ENCODE results near the gene KATNB1. TPM values are rescaled to one million over a fixed set of nuclear protein-coding genes. Genes with fewer than 3 reads are reported as not detected.
"Not testable (repeated sequence)": the region's sequence is repeated elsewhere in the genome, so short reads cannot be mapped to it uniquely, and the experiment has no call there.

The KATNB1 gene
- total RNA-seq, 1 donor from 2014 or later: 23.4 TPM

DNA sequence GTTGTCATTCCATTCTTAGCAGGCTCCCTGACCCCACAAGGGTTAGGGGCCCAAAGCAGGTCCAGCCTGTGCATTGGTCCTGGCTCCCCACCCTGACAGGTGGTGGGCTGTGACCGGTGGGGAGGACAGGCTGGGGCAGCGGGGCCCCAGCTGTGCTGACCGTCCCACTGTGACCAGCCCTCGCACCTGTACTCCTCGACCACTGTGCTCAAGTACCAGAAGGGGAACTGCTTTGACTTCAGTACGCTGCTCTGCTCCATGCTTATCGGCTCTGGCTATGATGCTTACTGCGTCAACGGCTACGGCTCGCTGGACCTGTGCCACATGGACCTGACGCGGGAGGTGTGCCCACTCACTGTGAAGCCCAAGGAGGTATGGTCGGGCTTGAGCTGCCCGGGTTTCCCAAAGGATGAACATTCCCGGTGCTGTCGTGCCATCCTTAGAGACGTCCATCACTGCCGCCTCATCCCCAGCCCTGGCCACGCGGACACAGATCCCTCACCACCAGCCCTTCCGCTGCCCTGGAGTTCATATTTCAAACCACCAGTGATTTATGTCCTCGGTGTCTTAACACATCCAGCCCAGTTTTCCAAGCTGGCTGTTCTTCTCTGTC, 33.7 kb upstream of the KATNB1 start:
- DNase-seq (ENCODE audit: low spot score): no peak

DNA sequence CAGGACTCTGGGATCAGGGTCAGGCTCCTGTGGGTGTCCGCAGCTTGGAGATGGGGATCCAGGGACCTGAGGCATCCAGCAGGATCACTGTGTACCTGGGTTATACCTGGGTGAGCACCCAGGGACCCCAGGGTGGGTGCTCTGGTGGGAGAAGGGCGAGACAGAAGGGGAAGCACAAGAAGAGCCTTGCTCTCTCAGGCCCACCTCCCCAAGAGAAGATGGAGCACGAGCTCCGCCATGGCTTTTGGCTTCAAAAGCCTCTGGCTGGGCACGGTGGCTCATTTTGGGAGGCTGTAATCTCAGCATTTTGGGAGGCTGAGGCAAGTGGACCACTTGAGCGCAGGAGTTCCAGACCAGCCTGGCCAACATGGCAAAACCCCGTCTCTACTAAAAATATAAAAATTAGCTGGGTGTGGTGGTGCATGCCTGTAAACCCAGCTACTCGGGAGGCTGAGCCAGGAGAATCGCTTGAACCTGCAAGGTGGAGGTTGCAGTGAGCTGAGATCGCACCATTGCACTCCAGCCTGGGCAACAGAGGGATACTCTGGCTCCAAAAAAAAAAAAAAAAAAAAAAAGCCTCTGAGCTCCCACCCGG, 32.1 kb upstream of the KATNB1 start:
- DNase-seq (ENCODE audit: low spot score): no peak

DNA sequence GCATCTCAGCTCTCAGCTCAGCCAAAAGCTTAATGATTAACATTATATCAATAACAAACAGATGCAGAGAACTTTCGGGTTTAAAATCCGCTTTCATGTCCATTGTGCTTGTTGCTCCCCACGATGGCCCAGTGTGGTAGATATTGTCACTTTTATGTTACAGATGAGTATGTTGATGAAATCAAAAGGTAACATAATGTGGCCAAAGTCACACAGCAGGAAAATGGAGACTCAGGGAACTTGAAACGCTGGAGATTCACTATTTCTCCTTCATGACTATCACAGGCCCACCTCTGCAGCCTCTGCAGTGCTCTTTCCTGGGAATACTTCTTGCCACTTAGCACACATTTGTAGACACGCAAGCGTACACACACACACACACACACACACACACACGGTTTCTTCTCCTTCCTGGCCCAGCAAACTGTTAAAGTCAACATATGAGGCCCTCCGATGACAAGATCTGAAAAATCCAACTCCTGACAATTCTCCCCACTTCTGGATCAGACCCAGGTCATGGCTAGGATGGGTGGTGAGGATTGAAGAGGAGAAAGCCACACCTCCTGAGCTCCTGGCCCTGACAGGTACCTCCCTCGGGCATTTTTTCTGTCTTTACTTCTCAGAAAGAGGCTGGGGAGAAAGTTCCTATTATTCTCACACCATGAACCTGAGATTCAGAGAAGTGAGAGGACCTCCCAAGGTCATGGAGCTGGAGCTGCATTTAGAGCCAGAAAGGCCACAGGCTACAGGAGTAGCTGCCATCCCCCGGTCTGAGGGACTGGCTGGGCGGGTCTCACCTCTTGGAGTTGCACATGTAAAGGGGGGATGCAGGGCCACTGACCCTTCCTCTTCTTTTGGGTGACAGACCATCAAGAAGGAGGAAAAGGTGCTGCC, 31.3 kb upstream of the KATNB1 start:
- peak; percentile 19 for DNase-seq (ENCODE audit: low spot score)

DNA sequence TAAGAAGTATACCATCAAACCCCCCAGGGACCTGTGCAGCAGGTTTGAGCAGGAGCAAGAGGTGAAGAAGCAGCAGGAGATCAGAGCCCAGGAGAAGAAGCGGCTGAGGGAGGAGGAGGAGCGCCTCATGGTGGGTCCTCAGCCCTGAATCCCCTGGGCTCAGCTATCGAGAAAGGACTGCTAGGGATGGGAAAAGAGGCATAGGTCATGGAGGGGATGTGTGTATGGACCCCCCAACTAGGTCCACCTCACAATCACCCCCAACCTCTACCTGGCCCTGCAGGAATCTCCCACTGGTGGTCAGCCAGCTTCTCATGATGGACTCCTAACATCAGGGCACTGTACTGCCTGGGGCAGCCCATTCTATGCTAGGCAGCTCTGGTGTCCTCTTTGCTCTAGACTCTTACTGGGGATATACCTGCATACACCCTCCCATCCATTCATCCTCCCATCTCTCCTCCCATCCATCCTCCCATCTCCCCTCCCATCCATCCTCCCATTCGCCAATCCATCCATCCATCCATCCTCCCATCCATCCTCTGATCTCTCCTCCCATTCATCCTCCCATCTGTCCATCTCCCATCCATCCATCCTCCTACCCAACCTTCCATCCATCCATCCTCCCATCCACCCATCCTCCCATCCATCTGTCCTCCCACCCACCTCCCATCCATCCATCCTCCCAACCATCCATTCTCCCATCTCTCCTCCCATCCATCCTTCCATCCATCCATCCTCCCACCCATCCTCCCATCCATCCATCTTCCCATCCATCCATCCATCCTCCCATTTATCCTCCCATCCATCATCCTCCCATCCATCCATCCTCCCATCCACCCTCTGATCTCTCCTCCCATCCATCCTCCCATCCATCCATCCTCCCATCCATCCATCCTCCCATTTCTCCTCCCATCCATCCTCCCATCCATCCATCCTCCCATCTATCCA, 30.4 kb upstream of the KATNB1 start:
- DNase-seq (ENCODE audit: low spot score): no peak

DNA sequence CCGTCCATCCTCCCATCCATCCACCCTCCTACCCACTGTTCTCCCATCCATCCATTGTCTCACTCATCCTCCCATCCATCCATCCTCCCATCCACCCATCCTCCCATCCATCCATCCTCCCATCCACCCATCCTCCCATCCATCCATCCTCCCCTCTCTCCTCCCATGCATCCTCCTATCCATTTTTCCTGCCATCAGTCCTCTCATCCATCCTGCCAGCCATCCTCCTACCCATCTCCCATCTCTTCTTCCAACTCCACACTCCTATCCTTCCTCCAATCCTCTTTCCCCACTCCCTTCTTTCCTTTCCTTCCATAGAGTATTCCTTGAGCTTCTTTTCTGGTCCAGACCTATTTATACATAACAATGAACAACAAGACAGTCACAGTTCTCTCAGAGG, 28.9 kb upstream of the KATNB1 start:
- no peak for DNase-seq (ENCODE audit: low spot score)

DNA sequence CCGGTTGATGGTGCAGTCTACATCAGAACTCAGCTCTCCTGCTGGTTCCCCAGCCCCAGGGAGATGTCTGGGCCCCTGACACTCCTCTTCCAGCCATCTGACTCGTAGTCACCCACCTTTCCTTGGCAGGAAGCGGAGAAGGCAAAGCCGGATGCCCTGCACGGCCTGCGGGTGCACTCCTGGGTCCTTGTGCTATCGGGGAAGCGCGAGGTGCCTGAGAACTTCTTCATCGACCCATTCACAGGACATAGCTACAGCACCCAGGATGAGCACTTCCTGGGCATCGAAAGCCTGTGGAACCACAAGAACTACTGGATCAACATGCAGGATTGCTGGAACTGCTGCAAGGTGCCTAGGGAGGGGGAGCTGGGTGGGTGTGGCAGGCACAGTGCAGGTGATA, 28.2 kb upstream of the KATNB1 start:
- DNase-seq (ENCODE audit: low spot score): no peak

DNA sequence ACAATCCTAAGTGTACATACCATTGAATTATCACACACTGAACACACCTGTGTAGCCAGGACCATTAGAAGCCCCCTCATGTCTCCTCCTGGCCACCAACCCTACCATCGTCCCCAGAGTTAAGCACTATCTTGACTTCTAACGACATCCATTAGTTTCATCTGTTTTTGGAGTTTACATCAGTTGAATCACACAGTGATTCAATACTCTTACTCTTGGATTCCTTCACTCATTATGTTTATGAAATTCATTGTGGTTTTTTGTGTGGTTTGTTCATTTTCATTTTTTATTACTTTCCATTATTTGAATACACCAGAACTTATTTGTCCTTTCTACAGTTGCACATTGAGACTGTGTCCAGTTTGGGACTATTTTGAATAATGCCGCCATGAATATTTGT, 27.4 kb upstream of the KATNB1 start:
- DNase-seq (ENCODE audit: low spot score): no peak

DNA sequence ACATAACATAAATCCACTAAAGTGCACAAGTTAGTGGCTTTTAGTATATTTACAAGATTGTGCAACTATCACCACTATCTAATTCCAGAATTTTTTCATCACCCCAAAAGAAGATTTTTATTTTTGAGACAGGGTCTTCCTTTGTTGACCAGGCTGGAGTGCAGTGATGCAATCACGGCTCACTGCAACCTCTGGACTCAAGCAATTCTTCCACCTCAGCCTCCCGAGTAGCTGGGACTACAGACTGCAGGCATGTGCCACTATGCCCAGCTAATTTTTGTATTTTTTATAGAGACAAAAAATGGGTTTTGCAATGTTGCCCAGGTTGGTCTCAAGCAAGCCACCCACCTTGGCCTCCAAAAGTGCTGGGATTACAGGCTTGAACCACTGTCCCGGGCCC, 25.9 kb upstream of the KATNB1 start:
- no peak for DNase-seq (ENCODE audit: low spot score)

DNA sequence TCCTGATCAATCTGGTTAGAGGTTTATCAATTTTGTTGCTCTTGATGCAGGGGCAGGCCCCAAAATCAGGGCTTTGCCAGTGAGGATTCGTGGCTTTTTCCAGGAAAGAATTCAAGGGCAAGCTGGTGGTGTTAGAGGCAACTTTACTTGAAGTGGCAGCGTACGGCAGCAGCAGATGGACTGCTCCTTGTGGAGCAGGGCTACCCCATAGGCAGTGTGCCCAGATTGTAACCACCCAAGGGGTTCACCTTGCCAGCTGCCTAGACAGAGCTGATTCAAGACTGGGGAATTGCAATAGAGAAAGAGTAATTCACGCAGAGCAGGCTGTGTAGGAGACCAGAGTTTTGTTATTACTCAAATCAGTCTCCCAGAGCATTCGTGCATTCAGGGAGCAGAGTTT, 24.2 kb upstream of the KATNB1 start:
- no peak for DNase-seq (ENCODE audit: low spot score)

DNA sequence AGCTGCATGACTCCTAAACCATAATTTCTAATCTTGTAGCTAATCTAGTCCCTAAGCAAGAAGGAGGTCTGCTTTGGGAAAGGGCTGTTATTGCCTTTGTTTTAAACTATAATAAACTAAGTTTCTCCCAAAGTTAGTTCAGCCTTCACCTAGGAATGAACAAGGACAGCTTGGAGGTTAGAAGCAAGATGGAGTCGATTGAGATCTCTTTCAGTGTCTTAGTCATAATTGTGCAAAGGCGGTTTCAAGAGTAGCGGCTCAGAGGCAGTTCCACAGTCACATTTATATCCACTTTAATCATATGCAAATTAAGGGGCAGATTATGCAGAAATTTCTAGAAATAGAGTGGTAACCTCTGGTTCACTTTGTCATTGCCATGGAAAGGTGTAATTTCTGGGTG, 23.6 kb upstream of the KATNB1 start:
- DNase-seq (ENCODE audit: low spot score): no peak

DNA sequence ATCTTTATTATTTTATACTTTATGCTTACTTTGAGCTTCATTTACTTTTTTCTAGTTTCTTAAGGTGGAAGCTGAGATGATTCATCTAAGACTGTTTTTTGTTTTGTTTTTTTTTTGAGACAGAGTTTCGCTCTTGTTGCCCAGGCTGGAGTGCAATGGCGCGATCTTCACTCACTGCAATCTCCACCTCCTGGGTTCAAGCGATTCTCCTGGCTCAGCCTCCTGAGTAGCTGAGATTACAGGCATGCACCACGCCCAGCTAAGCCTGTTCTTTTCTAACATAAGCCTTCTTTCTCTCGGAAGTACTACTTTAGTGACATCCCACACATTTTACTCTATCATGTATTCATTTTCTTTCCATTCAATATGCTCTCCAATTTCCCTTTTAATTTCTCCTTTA, 23.0 kb upstream of the KATNB1 start:
- DNase-seq (ENCODE audit: low spot score): not testable (repeated sequence)

DNA sequence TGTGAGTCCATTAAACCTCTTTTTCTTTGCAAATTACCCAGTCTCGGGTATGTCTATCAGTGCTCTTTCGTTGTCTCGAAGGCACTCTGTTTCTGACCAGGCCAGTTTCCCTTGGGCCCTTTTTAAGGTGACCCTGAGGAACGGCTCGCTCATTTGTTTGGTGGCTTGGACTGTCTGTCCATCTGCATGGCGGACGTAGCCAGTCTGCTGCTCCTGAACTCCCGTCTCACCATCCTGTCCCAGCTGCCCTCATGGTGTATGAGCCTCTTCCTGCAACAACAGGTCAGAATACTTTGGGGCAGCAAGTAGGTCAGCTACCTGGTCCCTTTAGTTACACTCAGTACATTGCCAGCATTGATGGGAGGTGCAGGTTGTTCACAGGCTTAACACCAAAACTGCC, 22.0 kb upstream of the KATNB1 start:
- no peak for DNase-seq (ENCODE audit: low spot score)

DNA sequence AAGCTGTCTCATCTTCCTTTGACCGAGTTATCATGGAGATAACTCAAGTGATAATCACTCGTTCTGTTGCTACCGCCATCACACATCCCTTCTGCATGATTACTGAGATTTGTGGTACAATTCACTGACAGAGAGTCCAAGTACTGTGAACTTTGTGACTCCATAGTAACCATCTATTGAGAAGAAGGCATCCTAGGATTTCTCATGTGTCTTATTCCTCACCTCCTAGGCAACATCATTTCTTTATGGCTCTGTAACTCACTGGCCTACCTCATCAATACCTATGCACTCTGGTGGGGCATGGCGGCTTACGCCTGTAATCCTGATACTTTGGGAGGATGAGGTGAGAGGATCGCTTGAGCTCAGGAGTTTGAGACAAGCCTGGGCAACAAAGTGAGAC, 21.5 kb upstream of the KATNB1 start:
- no peak for DNase-seq (ENCODE audit: low spot score)

DNA sequence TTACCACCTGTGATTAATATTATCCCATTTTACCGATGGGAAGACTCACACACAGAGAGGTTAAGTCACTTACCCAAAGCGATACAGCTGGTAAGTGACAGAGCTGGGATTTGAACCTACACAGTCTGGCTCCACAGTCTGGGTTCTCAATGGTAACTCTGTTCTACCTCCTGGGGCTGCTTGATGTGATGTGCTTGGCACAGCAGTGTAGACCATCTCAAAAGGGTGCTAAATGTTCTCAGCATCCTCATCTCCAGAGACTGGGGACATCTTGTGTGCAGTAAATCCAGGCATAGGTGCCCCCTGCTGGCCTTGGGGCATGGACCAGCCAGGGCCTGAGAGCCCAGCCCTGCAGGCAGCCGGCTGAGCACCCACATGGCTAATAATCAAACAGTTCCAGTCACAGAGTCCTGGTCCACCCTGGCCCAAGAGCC, 15.4 kb upstream of the KATNB1 start:
- DNase-seq (ENCODE audit: low spot score): peak; percentile 57

DNA sequence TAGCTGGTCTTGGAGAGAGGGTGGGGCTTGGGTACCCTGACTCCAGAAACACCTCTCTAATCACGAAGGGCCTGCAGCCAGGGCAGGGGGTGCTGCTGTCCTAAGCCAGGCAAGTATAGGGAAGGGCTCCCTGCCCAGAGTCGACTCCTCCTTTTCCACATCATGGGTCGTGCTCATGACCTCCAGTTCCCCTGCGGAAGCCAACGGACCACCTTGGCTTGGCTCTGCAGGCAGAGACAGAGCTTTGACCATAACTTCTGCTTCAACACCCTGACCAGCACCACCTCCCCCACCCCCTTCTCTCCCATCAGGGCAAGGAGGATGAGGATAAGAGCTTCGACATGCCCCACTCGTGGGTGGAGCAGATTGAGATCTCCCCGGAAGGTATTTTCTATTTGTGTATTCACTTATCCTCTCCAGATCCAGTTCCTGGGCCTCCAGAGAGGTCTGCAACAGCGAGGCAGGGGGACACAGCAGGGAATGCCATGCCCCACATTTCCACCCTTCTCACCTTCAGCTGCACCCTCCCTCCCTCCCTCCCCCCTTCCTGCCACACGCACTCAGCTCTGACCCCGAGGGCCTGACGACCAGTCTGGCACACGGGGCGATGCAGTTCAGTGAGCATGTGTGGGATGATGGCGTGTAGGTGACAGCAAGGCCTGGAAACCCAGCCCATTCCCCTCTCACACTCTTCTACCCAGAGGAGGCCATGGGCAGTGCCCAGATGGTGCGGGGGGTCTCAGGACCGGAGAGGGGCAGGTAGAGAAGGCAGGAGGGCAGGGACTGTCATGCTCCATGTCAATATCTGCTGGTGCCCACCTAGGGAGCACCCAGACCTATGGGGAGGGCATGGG, 14.0 kb upstream of the KATNB1 start:
- no peak for DNase-seq (ENCODE audit: low spot score)

DNA sequence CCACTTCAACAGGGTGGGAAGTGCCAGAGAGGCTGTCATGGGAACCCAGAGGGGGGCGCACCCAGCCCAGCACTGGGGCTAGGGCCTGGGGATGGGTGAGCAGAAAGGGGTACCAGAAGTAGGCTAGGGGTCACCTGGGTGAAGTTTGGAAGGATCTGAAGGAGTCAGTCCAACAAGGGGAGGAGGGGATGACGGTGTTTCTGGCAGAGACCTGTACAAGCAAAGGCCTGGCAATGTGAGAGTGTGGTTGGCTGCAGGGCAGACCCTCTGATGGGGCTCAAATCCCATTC, 13.4 kb upstream of the KATNB1 start:
- no peak for DNase-seq (ENCODE audit: low spot score)

DNA sequence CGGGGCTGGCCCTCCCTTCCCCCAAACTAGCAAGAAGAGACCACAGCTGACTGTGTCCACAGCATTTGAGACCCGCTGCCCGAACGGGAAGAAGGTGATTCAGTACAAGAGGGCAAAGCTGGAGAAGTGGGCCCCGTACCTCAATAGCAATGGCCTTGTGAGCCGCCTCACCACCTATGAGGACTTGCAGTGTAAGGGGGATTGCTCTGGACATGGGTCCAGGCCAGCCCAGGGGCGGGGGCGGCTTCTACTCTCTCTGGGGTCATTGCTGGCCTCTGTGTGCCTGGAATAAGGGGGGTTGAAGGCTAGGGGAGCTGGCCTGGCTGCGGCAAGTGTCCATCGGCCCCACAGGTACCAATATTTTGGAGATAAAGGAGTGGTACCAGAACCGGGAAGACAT, 12.9 kb upstream of the KATNB1 start:
- DNase-seq (ENCODE audit: low spot score): no peak

DNA sequence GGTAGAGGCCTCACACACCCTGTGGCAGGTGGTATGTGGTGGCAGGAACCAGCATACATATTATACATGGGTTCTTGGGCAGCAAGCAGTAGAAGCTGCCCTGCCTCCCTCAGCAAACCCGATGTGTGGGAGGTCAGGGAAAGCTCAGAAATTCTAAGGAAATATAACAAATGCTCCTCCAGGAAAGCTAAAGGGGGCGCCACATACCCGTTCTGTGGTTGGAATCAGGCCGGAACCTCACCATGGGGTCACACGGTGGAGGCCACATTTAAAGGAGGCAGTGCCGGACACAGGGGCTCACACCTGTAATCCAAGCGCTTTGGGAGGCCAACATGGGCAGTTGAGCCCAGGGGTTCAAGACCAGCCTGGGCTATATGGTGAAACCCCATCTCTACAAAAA, 12.4 kb upstream of the KATNB1 start:
- no peak for DNase-seq (ENCODE audit: low spot score)

DNA sequence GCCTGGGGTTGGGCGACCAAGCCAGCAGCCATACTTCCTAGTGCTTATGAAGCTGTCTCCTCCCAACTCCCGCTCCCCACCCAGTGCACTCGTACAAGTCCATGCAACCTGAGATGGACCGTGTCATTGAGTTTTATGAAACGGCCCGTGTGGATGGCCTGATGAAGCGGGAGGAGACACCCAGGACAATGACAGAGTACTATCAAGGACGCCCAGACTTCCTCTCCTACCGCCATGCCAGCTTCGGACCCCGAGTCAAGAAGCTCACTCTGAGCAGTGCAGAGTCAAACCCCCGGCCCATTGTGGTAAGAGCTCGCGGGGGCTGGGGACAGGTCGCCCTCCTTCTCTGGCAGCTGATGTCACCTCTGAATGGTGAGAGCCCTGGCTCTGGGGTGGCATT, 11.0 kb upstream of the KATNB1 start:
- DNase-seq (ENCODE audit: low spot score): no peak

DNA sequence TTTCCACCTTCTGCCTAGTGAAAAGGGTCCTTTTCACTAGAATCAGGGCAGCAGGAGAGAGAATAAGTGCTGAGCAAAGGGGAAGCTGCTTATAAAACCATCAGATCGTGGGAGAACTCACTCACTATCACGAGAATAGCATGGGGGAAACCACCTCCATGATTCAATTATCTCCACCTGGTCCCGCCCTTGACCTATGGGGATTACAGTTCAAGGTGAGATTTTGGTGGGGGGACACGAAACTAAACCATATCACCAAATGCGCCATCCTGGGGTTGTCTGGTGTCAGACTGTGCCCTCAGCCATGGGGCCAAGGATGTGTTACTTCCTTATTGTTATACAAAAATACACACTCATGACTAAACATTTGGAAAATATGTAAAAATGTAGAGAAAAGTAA, 10.4 kb upstream of the KATNB1 start:
- DNase-seq (ENCODE audit: low spot score): no peak

DNA sequence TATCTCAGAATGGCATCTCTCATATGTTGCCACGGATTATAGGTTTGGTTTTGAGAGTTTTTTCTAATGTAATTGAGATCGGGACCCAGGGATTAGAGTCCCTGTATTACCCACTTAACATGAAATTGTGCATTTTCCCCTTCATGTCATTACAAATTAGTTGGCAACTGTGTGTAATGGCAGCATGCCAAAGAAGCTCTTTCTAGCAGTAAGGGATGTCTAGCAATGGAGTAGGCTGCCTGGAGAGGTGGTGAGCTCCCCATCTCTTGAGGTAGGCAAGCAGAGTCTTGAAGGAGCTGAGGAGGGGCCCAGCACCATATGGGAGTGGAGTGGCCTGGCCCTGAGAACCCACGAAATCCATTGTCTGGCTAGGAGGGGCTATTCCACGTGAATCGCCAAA, 10.0 kb upstream of the KATNB1 start:
- DNase-seq (ENCODE audit: low spot score): no peak

Data from mucosa of gallbladder (tissue), 1 donor.